ENCODE measurements around the gene UTP11.

The UTP11 gene

GRCh38 chr1:38003261-38004250 is 9.0 kb upstream of the UTP11 start:
- no peak for DNase-seq

- DNase-seq = no peak
These were observed 8.0 kb upstream of the UTP11 start for GRCh38 chr1:38004284-38005108.

- peak; percentile 35 to 60 for DNase-seq
These were observed 7.1 kb upstream of the UTP11 start, which contains the start of gene FHL3 for GRCh38 chr1:38005195-38006007. Gene FHL3 (minus strand): TSS chr1:38005514. CDS start chr1:37999412, 6,102 bp downstream.

GRCh38 chr1:38006008-38006828 is 6.3 kb upstream of the UTP11 start:
- DNase-seq = no peak

- peak; percentile 40 to 49 for DNase-seq
These were observed 3.3 kb upstream of the UTP11 start for GRCh38 chr1:38009088-38009840.

- DNase-seq = no peak
These were observed 2.7 kb upstream of the UTP11 start for GRCh38 chr1:38009841-38010180.

- DNase-seq = no peak
These were observed 691 bp downstream of the UTP11 start for GRCh38 chr1:38013227-38013622.

- no peak for DNase-seq
These were observed 1.6 kb downstream of the UTP11 start for GRCh38 chr1:38014171-38014570.

GRCh38 chr1:38014724-38015424 is 2.3 kb downstream of the UTP11 start:
- DNase-seq = no peak

- DNase-seq = no peak
These were observed 3.6 kb downstream of the UTP11 start for GRCh38 chr1:38015978-38016725.

GRCh38 chr1:38018864-38019343 is 6.4 kb downstream of the UTP11 start:
- DNase-seq = no peak

GRCh38 chr1:38020396-38020795 is 7.9 kb downstream of the UTP11 start:
- no peak for DNase-seq

- DNase-seq = no peak
These were observed 9.4 kb downstream of the UTP11 start for GRCh38 chr1:38021969-38022368.

GRCh38 chr1:38022810-38023209 is 10.3 kb downstream of the UTP11 start:
- no peak for DNase-seq

- no peak for DNase-seq
These were observed 12.7 kb downstream of the UTP11 start for GRCh38 chr1:38025233-38025632.

- no peak for DNase-seq
These were observed 13.1 kb downstream of the UTP11 start for GRCh38 chr1:38025664-38026063.

GRCh38 chr1:38026592-38027200 is 14.2 kb downstream of the UTP11 start:
- no peak for DNase-seq

- no peak for DNase-seq
These were observed 14.9 kb downstream of the UTP11 start for GRCh38 chr1:38027201-38028104.
